HTR-8/SVneo (cell line): ENCODE measurements around the gene GRIK1.
"Not testable (repeated sequence)": the region's sequence is repeated elsewhere in the genome, so short reads cannot be mapped to it uniquely, and the experiment has no call there.

Experiments used
- DNase-seq: peaks from one replicate; pipeline ENCODE4 v3.0.0; 2011; ENCODE audit warnings: low spot score, mixed read lengths; ENCODE audit not compliant: insufficient read length
- FAIRE-seq: peaks from 2 replicates; lab custom pipeline; 2011; peaks lifted over from hg19 to GRCh38; lab: Jason Lieb, UNC

GRIK1 gene

DNA sequence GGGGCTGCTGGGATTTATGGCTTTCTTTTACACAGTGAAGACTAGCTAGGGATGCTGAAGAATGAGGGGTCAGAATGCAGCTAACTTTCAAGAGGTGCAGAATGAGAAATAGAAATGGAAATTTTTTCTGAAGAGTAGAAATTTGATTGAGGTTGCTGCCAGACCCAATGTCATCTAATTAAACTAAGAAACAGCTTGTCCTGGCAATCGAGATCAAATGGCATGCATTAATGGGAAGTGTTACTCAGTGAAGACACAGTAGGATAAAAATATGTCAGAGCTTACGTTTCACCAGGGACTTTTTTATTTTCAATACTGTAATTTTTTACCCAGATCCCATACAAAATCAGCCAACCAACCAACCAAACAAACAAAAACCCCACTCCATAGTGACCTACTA, 306.0 kb downstream of the GRIK1 start:
- no peak for FAIRE-seq
- no peak for DNase-seq

DNA sequence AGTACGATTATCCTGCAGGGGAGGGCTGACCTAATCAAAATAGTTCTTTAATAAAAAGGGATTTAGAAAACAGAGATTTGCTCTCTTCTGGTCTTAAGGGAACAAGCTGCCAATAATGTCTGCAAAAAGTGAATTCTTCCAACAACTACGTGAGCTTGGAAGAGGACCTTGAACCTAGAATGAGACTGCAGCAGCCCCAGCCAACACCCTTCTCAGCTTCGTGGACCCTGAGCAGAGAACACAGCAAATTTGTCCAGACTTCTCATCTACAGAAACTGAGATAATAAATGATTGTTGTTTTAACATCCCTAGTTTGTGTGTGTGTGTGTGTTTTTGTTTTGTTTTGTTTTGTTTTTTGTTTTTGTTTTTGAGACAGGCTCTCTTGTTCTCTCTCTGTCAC, 309.4 kb downstream of the GRIK1 start:
- no peak for DNase-seq
- no peak for FAIRE-seq

DNA sequence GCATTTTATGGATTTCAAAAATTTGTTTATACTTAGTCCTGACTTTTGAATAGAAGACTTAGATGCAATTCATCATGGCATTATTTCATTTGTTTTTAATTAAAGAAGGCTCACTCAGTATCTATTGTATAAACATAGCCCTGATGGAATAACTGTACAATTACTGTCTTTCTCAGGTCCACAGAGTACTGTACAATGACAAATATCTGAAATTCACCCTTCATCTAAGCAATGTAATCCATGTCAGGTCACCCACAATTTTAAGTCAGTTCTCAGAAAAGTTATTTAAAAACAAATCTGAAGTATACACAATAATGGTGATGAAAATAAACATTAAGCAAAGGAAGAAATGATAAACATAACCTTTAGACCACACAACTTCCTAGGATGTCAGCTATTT, 311.9 kb downstream of the GRIK1 start:
- DNase-seq (no peak), FAIRE-seq (no peak)

DNA sequence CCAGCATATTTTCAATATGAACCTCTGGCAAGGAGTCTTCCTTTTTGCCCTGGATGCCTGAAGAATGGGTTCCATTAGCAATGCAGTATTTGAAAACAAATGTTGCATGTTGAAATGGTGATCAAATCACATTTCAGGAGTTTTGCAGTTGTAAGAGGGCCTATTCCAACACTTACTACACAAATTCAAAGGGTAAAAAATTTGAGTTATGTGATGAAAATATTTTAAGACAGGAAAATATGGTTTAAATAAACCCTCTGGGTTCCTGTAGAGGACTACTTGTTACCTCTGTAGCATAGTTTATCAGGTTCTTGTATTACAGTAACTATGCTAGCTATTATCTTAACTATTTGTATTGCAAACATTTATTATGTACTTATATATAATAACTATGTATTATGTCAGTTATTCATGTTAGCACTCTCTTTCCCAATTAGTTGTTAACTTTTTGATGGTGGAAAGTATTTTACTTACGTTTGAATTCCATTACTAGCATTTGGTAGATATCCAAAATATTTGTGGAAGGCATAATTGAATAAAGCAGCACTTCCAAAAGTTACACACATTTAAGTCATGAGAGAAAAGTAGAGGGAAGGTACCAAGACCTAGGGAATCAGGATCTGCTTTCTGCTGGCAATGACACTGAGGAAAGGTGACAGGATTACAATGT, 312.9 kb downstream of the GRIK1 start:
- DNase-seq (no peak), FAIRE-seq (no peak)

DNA sequence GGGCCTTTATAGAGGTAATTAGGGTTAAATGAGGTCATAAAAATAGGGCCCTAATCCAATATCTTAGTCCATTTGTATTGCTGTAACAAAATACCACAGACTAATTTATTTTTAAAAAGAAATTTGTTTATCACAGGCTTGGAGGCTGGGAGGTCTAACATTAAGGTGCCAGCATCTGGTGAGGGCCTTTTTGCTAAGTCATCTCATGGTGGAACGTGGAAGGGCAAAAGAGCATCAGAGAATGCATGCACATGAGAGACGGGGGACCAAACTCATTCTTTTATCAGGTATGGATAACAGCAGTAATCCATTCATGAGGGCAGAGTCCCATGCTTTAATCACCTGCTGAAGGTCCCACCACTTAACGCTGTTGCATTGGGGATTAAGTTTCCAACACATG, 313.8 kb downstream of the GRIK1 start:
- FAIRE-seq: no peak

DNA sequence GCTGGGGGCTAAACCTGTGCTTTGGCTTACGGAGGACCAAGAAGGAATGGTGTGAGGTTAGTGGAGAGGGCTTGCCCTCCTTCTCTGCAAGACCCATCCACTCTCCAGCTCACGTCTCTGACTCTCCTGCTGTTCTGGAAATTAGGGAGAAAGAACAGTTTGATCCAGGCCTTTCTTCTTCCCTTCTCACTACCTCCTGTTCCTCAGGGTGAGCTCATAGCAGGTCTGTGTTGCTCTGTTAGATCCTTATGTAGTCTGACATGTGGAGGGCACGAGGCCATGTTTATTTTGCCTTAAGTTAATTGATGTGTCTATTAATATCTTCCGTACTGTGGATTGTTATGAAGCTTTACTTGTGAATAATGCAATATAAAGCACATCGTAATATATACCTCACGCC, 315.0 kb downstream of the GRIK1 start:
- DNase-seq (no peak), FAIRE-seq (no peak)

More for the DNA sequence above, 313.8 kb downstream of the GRIK1 start:
- no peak for DNase-seq

DNA sequence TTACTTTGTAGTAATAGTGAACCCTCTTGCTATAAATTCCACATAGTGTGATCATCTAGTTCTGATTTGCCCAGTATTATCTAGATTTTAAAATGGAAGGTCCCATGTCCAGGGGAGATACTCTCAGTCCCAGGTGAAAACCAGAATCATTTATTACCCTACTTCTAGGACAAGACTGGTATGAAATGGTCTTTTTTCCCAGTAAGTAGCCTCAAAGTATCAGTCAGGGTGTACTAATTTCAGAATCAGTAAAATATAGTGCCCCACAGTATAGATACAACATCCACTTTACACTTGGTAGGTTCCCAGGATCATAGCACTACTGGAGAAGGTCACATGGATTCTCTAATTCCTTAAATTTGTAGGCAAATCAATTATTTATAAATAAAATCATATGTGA, 318.3 kb downstream of the GRIK1 start:
- DNase-seq: no peak
- FAIRE-seq: no peak

DNA sequence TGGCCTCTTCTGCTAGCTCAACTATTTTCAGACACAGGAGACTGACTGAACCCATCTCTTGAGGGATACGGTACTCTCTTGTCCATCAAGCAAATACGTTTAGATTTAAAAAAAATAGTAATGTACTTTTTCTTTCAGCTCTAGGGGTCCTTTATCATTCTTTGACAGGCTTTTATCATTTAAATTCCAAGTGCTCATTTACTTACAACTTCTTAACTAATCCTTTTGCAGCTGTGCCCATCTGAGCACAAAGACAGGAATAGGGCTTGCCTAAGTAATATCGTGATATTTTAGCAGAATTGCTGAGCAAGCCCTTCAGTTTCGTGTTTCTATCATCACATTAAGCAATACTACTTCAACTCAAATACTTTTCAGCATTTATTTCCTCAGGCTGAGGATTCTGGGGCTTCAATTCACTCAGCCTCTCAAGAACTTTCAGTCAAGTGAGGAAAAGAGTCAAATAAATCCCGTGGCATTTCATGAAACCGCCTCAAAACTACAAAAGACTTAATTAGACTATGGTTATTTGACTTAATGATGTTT, 323.5 kb downstream of the GRIK1 start:
- FAIRE-seq: no peak

DNA sequence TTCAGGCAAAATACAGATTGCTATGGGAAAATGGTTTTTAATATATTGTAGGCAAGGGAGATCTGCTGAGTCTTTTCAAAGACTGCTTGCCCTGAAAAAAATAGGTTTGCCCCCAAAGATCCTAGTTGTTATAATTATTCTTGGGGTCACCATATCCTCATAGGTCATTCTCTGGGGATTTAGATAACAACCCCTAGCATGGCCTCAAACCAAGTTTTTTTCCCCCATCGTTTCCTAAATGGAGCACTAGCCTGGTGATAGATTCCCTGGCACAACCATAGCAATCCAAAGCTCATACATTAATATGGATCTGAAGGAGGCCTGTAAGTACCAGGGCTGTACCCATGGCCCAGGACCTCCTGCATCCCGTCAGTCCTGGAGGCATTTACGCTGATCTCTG, 325.9 kb downstream of the GRIK1 start:
- DNase-seq (no peak), FAIRE-seq (no peak)

More for the DNA sequence above, 323.5 kb downstream of the GRIK1 start:
- DNase-seq: no peak

DNA sequence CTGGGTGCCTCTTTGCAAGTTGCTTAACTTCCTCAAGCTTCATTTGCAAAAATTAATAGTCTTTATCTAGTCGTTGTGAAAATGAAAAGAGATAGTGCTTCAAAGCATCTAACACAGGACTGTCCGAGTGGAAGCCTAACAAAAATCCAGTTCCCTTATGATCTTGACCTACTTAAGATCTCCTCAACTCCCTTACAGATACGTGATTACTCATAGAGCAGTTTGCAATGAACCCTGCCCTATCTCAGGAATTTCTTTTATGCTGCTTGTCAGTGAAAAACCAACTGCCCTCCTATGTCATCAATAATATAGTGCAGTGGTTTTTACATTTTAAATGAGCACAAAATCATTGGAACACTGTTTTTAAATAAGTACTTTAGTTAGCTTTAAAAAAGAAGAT, 326.8 kb downstream of the GRIK1 start:
- FAIRE-seq: no peak

DNA sequence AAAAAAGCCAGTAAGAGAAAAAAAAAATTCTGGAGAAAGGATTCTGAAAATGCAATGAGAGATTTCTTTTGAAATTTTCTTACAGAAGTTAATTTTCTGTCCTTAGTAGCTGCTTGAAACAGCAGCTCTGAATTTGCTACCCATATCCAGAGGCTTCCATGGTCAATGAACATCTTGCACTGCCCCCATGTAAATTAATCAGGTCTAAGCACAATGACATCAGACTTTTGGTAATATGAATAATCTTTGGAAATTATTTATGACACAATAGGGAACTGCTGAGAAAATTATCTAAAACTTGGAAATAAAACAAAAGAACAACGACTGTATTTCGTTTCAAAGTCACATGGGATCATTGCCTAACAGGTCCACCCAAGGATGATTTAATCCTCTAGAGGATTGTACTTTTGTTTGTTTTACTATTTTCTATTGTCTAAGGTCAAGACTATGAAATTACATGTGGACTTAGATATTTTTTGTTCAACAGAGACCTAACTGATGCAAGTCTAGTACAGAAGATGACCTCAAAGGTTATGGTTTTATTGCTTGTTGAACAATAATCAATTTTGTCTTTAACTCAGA, 328.9 kb downstream of the GRIK1 start:
- no peak for DNase-seq
- no peak for FAIRE-seq

More for the DNA sequence above, 326.8 kb downstream of the GRIK1 start:
- no peak for DNase-seq

DNA sequence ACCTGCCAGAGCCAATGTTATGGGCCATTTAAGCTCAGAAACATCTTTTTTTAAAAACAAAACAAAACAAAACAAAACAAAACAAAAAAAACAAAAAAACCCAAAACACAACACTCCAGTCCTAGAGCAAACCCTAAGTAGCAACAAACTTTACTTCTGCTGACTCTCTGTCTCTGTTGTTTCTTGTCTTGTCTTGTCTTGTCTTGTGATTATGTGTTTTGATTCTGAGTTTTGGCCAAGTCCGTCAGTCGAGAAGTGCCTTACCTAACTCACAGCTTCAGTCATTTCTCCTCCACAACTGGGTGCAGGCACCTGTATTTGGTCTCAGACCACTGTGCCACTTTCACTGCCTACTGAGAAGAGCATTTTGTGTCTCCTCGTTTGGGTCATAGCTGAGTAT, 333.2 kb downstream of the GRIK1 start:
- DNase-seq (no peak), FAIRE-seq (no peak)

DNA sequence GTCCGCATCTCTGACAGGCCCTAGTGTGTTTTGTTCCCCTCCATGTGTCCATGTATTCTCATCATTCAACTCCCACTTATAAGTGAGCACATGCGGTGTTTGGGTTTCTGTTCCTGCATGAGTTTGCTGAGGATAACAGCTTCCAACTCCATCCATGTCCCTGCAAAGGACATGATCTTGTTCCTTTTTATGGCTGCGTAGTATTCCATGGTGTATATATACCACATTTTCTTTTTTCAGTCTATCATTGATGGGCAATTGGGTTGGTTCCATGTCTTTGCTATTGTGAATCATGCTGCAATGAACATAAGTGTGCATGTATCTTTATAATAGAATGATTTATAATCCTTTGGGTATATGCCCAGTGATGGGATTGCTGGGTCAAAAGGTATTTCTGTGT, 334.6 kb downstream of the GRIK1 start:
- not testable (repeated sequence) for FAIRE-seq, DNase-seq

DNA sequence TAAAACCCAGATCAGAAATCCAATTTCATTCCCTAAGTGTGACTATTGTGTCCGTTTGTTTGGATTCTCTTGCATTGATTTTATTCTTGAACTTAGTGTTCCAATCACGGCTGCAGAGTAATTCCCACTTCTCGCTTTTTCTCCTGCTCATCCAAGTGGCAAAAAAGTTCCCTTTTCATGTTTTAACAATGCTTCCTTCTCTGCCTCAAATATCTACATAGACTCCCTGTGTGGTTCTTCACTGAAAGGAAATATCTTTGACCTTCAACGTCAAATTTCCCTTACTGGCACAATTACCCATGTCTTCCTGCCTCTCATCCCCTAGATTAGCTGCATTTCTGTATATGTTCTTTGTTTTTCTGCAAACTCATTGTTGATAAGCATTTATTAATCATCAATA, 335.7 kb downstream of the GRIK1 start:
- DNase-seq: no peak
- FAIRE-seq: no peak

DNA sequence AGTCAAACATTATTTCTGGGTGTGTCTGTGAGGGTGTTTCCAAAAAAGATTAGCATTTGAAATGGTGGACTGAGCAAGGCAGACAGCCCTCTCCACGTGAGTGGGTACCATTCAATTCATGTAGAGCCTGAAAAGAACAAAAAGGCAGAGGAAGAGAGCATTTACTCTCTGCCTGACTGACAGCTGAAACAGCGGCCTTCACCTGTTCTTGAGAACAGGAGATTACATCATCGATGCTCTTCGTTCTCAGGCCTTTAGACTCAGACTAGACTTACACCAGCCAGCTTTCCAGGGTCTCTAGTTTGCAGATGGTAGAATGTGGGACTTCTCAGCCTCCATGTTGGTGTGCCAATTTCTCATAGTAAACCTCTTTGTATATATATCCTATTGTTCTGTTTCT, 338.7 kb downstream of the GRIK1 start:
- DNase-seq (no peak), FAIRE-seq (no peak)

DNA sequence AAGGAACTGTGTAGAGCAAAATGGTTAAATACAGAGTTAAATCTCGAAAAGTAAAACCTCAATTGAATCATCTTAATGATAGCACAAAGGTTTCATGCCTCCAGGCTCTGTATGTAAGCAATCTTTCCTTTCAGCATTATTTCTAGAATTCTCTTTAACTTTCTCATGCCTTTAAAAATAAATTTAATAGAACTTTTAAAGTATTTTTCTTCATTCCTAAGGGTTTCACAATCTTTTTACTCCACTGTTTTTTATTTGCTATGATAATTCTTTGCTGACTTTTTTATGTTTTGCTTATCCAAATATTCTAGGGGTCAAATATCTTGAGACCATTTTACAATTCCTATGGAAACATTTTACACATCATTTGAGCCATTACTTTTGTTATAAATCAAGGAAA, 353.1 kb downstream of the GRIK1 start:
- no peak for FAIRE-seq
- no peak for DNase-seq

DNA sequence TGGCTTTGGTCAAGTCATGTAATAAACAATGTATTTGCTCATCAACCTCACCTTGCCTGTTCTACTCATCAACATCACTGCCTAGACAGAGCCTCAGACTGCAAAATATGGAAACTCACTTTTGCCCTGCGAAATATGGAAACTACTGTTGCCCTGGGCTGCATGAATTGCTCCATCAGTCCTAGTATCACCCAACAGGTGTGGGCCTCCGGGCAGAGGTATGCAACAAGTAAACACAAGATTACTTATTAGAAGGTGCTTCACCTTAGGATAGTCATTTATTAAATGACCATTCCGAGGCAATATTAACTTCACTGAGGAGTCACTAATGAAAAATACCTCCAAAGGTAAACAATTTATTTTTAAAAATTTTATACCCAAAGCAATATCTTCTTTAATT, 354.3 kb downstream of the GRIK1 start:
- DNase-seq (no peak), FAIRE-seq (no peak)

DNA sequence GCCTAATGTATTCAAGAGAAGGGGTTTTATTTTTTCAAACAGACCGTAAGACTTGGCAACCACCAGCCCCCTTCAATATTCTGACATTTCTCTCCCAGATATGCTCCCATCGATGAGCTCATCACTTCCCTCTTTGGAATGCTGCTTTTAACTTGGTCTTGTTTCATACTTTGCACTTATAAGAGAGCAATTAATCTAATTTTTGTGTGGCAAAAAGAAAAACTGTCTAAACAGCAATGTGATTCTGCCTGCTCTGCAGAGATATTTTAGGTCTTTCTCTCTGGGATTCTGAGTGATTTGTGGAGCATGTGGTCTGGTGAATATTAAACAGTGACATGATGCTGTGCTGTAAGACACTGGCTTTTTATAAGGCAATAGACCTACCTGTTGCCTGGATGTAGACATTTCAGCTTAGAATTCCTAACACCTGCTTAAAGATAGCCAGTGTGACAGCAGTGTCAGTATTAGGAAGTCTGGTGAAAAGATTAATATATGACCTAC, 356.3 kb downstream of the GRIK1 start:
- no peak for FAIRE-seq
- no peak for DNase-seq

DNA sequence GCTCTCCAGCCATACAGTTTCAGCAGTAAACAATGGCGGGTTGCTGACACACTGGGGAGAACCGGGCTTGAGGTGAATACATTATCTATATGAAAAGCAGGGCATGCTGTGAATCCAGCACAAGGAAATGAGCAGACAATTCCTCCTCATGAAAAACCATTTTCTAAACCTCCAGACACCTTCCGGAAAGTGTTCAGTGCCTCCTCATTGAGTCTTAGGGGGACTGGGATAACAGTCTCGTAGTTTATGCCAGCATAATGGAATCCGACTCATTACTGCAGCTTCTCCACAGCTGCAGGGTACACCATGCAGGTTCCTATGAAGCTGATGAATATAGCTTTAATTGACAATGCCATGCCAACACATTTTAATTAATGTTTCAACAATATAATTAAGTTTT, 356.9 kb downstream of the GRIK1 start:
- FAIRE-seq (no peak), DNase-seq (no peak)

DNA sequence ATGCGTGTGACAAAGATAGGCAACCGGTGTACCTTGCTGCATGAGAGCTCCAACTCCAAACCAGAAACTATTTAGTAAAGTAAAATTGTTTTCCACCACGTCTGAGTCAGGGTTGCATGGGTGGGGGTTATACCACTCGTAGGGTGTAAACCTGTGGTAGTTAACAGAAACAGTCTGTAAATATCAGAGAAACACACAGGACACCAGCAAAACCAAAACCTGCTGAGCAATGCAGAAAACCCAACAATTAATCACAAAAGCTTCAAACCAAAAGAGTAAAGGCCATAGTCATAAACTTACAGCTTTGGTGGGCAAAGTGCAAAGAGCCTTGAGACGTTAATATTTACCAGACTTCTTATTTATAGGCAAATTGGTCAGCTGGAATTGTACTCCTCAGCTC, 358.4 kb downstream of the GRIK1 start:
- FAIRE-seq: no peak
- no peak for DNase-seq

DNA sequence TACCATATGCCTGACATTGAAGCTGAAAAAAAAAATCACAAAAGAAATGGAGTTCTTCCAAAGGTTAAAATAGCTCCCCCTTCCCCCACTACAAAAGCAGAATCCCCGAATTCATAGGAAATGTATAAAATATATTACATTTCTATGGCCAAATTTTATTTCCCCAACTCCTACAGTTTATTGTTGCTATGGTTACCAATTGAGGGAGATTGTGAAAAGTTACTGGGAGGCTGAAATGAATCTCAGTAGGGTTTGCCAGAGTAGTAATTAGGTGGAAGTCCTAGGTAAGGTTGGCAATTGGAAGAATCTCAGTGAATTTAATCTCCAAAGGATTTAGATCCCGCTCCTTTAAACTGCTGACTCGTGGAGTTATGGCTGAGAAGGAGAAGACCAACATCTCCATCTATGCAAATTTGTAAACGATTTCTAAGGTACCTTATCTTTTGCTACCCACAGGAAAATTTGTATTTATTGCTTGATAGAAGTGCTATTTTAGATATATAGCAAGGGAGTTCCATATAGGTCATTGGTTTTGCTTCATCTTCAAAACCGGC, 359.0 kb downstream of the GRIK1 start:
- FAIRE-seq (no peak), DNase-seq (no peak)

DNA sequence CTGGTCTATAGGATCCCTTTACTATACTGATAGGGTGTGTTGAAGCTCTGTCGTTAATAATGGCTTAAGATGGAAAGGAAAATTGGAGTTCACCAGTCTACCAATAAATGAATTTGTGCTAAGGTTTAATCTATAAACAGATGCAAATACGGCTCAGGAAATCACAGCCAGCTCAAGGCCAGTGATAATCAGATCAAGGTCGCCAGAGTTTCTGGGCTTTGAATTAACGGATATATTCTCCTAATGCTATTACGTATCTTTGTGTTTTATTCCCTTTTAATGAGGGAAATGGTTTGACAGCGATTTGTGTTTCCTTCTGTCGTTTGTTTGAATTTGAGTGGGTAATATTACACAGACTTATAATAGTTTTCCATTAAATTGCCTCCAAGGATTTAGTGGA, 361.5 kb downstream of the GRIK1 start:
- no peak for DNase-seq
- FAIRE-seq: no peak
